Left colon (tissue), 2 donors: ENCODE results near the gene ABTB1. TPM values are rescaled to one million over a fixed set of nuclear protein-coding genes. Genes with fewer than 3 reads are reported as not detected.
"Not testable (repeated sequence)": the region's sequence is repeated elsewhere in the genome, so short reads cannot be mapped to it uniquely, and the experiment has no call there.

ENCODE experiments used
- ATAC-seq: fragments of 200-7000 bp; cut with Tn5 transposase; one replicate; pipeline ENCODE4 v1.9.1; 2020; ENCODE audit warnings: mild to moderate bottlenecking, moderate library complexity
- DNase-seq, 2 donors: peaks; one replicate each; pipeline ENCODE4 v3.0.0-alpha.2; 2020
- intact Hi-C, 2 donors: fragments of 100-400 bp; cut with DNase I in 1 of 2; cut with micrococcal nuclease in 1 of 2; formaldehyde crosslinking; loops; one replicate each; pipeline versions ENCODE4 v1.11.2 to v1.14.0; 2022; cut with DNase I, micrococcal nuclease
- total RNA-seq, 2 donors: library from RNA; stranded (reverse); fragmentation: NEBNext Ultra II Directional; extraction: Animal tissue kit (Norgen Biotek cat#: 25700); gene quantifications; one replicate each; pipeline ENCODE4 v1.2.1, GENCODE V29; 2021
- donor health status: DM: no; HTN: no; CAD: no.
- donor health status: DM: yes; HTN: yes; CAD: no.

The ABTB1 gene
- total RNA-seq, 2 donors from 2014 or later = 15.2 to 28.6 TPM

DNA sequence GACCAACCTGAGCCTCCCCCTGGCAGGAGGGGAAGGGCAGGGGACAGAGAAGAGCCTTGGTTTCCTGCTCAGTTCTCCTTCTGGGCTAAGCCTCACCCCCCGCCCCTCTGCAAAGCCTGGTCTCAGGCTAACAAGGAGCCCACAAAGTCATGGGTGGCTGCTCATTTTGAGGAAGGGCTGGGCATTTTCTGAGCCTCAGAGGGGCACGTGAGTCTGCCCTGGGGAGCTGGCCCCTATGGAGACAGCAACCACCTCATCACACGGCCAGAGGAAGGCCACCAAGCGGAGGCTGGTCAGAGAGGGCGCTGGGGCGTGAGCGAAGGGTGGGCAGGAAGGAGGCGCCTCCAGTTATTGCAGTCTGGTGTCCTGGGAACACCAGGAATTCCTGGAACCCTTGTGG lies 18.7 kb downstream of the ABTB1 start:
- DNase-seq (no peak), ATAC-seq (no peak)
- intact Hi-C loops = no loop called here

DNA sequence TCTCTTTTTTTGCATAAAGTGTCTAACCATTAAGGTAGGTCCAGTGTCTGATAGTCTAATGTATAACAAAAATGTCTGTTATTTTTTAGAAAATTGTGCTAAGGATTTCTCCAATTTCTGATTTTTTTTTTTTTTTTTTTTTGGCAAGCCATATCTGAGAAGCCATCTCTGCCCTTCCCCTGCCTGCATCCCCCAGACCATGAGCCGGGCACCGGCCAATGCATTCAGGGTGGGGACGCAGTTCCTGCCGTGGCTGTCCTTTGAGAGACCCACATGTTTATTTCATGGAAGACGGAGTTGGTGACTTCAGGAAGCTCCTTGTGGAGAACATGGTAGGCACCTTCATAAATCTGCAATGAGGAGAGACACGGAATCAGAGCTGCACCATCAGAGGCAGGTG lies 19.2 kb downstream of the ABTB1 start:
- no peak for DNase-seq
- intact Hi-C loops = no loop called here
- no peak for ATAC-seq

DNA sequence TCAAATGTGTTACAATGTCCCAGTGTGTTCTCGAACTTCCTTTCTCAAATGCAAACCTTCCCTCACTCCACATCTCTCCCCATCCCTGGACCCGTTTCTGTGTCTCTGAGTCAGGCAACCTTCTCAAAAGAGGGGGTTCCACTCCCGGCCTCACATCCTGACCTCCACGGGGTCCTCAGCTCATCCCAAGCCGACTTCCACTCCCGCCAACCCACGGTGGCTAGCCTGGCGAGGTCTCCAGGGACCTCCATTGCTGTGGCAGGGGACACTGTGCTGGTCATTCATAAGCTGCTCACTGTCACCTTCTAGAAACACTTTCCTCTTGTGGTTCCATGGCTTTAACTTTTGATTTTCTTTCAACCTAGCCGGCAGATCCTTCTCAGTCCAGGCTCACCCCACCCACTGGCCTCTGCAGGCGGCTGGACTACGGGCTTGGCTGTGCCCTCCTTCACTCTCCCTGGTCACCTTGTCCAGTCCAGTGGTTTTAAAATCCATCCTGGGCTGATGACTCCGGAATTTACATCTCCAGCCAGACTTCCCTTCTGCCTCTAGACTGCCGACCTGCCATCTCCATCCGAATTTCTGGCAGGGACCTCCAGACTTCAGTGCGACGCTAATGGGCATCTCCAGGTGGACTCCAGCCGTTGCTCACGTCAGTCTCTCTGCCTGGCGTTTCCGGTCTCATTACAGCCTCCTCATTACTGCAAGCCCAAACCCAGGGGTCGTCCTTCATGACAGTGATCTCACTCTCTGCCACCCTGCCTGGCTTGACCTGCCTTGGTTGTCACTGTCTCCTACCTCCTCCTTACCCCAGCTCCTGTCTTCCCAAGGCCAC lies 20.0 kb downstream of the ABTB1 start:
- intact Hi-C loops = no loop called here
- DNase-seq = no peak
- no peak for ATAC-seq

DNA sequence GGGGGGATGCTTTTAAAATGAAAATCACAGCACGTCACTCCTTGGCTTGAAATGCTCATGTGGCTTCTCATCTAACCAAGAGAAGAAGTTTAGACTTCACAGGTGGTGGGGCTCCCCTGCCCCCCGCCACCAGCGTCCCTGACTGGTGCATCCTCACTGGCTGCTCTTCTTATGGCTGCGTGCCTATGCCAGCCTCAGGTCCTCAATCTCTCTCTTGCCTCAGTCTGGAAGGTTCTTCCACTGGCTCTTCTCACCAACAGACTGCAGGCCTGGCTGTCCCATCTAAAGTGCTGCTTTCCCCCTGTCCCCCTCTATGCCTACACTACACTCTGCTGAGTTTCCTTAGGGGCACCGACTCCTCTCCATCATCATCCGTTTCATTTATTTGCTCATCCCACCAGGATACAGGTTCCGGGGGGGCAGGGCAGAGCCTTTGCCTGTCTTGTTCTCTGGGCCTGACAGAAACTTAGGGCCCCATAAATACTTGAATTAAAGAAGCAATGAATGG lies 20.6 kb downstream of the ABTB1 start:
- no peak for DNase-seq
- intact Hi-C loops = no loop called here
- no peak for ATAC-seq

DNA sequence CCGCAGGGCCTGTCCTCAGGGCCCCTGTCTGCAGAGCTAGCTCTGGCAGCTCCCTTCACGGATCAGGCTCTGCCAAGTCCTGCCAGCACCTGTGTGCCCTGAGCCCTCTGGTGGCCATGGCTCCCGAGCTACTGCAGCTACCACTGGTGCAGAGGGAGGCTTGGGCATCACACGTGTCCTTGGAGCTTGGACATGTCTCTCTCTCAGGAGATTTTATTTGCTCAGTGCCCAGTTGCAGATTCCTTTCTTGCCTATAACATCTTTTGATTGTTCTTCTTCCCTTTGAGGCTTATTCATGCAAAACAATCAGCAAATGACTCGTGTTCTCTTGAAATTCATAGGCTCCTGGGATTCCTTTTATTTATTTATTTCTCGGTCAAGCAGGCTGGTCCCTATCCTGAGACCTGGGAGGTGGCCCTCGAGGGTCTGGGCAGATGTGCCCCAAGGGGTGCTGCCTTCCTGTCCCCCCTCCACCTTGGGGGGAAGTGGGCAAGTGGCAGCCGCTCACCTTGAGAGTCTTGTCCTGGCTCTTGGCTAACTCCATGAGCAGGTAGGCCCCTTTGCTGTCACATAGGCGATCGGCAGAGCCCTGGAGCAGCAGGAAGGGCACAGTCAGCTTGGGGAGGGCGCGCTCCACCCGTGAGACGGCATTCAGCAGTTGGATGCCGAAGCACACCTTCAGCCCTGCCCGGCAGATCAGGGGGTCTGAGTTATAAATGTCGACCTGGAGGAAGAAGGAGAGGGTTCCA lies 21.9 kb downstream of the ABTB1 start:
- DNase-seq = peak in 1 of 2 donors; percentile 67
- intact Hi-C loops = no loop called here
- peak; percentile 49 for ATAC-seq

DNA sequence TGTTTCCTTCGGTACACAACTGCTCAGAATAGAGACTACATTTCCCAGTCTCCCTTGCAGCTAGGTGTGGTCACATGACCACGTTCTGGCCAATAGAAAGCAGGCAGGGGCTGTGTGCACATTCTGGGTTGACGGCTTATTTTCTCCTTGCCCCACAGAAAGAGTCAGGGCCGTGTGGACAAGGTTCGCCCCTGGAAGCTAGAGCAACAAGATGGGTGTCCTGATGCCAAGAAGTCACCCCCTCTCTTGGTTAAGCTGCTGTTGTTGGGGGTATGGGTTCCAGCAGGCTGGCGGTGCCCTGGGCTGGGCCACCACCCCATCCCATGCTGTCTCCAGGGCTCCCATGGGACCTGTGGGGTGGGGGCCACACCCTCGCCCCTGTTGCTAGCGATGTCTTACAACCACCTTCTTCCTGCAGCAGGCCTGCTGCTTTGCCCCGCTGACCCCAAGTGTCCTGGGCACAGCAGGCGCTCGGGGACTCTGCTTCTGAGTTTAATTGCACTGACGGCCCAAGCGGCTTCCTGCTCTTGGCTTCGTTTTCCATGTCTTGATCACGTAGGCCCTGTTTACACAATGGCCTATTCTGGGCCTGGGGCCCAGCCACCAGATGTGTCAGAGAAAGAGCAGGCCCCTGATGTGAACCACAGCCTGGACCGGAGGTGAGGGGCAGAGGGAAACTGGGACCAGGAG lies 24.9 kb downstream of the ABTB1 start:
- ATAC-seq (peak; percentile 61), DNase-seq (peak; percentile 52 to 78)
- intact Hi-C loops = no loop called here

DNA sequence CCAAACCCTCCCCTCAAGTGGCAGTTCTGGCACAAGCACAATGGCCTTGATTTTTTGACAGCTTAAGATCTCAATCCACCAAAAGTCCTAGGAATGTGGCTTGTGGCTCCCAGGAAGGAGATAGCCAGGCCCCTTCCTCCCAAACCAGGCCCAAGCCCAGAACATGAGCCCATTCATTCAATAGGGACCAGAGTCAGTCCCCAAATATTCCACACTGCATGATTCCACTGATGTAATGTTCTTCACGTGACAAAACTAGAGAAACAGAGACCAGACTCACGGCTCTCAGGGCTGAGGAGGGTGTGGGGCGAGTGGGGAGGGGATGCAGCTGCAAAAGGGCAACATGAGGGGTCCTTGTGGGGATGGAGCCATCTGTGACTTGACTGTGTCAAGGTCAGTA lies 25.5 kb downstream of the ABTB1 start:
- ATAC-seq (no peak), DNase-seq (no peak)
- intact Hi-C loops = no loop called here

DNA sequence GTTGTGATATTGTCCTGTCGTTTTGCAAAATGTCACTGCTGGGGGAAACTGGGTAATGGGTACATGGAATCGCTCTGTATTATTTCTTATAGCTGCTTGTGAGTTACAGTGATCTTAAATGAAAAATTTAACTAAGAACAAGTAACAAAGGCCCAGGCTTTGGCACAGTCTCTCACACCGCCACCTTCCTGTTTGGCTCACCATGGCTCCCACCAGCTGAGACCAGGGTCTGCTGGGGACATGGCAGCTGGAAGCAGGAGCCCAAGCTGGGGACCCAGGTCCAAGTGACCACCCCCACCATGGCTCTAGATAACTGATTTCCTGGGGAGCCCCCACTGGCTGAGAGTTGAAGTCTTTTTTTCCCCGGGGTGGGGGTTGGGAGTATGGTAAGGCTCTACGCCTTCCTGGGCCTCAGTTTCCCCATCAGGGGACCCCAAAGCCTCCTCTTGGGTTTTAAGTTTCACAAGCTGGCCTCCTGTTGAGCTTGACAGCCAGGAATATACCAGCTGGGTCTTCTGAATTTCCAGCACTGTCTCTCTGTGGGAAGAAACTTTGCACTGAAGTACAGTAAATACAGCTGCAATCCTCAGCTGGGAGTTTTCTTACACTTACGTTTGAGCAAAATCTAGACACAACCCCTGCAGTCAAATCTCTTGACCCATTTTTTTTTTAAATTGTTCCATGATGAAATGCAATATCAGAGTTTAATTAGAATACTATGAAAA lies 26.1 kb downstream of the ABTB1 start:
- no peak for DNase-seq
- no peak for ATAC-seq
- intact Hi-C loops = no loop called here

DNA sequence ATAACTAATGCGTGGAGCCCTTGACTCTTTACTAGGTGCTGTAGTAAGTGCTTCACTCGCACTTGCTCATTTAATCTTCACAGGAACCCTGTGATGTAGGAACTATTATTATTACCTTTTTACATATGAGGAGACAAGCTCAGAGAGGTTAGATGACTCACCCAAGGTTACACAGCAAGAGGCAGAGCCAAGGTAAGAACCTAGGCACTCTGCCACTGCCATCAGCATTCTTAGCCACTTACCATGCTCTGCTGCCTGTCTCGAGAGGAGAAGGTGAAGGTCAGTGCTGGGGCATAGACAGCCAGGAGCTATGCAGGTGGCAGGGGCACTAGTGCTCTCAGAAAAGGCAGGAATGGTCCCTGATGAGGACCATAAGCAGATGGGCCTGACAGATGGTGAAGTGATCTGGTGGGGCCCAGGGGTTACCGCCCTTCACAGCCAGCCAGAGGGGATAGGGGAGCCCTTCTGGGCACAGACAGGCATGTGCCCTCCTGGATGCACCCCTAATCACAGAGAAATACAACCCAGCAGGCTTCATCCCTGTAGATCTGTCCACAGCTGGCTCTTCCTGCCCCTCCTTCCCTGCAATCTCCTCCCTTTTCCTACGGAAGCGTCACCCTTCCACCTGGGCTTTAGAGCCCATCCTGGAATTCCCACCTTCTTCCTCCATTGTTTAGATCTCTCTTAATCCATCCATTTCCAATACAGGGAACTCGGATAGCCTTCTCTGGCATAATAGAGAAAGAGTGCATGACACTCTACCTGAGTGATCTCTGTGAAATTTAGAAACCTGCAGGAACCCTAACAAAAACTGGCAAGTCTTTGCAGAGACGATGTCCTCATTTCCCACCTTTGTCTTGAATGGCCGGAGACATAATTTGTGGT lies 26.9 kb downstream of the ABTB1 start:
- DNase-seq (no peak), ATAC-seq (no peak)
- intact Hi-C loops = no loop called here

DNA sequence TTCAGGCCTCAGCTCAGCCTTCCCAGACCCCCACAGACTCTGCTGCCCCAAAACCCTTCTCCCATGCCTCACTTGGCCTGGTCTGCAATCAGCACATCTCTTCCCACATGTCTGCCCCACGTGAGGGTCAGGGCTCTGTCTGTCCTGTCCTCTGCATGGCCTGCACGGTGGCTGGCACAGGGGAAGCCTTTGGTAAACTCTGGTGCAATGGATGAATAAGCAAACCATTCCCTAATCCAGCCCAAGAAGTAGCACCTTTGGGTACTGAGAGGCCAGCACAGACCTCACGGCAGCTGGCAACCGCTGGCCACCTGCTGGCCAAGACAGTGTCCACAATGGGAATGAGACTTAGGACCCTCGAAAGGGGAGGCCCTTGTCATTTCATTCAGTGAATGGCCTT lies 27.7 kb downstream of the ABTB1 start:
- intact Hi-C loops = no loop called here
- ATAC-seq (no peak), DNase-seq (no peak)

DNA sequence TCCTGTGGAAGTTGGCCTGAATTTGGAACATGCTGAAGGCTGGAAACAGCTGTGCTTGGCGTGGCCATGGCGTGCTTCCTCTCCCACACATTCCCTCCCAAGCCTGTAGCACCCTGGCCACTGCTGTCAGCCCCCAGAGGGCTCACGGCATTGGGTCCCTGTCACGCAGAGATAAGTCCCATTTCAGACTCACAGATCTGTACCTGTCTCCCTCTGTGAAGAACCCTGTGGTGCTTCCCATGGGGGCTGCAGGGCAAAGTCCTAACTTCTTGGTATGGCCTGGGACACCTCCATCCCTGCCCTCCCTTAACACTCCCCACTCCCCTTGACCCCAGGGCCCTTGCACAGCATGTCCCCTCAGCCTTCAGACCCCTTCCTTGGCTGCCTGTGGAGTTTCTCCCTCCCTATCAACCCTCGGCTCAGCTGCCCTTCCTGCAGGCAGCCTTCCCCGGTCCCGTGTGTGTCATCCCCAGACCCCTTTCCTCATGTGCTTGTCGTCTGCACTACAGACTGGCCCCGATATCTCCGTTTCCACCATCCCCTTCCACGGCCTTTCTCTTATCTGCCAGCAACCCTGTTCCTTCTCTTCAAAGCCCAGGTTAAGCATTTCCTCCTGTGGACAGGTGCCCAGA lies 28.6 kb downstream of the ABTB1 start:
- intact Hi-C loops = no loop called here
- no peak for DNase-seq
- ATAC-seq = no peak

DNA sequence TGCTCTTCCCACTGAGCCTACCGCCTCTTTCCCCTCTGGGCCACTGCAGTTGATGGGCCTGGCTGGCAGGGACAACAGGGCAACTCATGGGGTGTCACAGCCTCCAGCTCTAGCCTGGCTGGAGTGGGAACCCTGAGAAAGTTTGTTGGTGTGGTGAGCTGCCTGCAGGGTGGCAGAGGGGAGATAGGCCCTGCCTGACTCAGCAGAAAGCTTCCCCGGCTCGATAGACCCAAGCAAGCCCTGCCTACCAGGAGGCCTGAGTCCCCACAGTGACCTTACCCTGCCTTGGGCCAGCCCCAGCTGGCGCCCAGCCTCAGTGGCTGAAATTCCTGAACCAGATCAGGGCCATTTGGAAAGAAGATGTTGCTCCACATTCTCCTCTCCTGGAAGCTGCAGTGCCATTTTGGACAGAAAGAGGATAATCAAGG lies 29.4 kb downstream of the ABTB1 start:
- DNase-seq (peak in 1 of 2 donors; percentile 4), ATAC-seq (no peak)
- intact Hi-C loops = no loop called here

DNA sequence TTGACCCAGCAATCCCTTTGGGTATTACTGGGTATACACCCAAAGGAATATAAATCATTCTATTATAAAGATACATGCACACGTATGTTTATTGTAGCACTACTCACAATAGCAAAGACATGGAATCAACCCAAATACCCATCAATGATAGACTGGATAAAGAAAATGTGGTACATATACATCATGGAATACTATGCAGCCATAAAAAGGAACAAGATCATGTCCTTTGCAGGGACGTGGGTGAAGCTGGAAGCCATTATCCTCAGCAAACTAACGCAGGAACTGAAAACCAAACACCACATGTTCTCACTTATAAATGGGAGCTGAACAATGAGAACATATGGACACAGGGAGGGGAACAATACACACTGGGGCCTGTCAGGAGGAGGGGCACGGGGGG lies 32.1 kb downstream of the ABTB1 start:
- DNase-seq, intact Hi-C loops, ATAC-seq: not testable (repeated sequence)

DNA sequence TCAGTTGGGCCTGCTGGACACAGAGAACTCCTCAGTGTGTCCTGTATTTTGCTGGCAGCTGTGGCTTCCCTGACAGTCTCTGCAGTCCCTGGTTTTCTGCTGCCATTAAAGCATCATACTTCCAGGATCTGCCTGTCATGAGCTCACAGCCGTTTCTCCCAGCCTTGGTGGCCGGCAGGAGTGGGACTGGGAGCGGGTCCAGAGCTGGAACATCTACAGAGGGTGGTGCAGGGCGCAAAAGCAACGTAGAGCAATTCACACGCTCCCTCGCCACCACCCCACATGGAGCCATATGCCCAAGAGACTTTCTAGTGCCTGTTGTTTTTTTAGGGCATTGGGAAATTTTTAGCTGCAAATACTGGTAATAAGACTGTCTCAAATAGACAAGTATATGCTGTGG lies 33.6 kb downstream of the ABTB1 start:
- ATAC-seq (no peak), DNase-seq (peak; percentile 2 to 23)
- intact Hi-C loops = no loop called here

DNA sequence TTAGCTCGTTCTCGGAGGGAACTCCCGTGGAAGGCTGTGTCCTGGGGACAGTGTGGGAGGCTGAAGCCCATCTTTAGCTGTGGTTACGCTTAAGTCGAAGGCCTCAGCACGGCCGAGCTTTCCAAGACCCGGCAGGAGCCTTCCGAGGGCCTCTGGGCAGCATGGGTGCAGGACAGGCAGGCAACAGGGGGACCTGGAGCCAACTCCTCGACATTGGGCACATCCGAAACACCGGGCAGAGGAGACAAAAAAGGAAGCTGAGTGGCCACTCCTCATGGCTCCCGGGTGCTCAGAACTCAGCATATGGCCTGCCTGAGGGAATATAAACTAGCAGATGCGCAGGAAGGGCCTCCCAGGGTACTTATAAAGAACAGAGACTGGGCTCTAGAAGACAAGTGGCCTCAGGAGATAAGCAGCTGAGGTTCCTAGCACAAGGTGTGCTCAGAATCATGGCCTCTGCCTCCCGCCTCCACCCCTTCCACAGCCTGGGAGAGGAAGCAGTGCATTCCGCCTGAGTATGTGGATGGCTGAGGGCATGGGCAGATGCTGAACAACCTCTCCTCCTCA lies 34.1 kb downstream of the ABTB1 start:
- intact Hi-C loops = no loop called here
- ATAC-seq = no peak
- peak; percentile 1 to 19 for DNase-seq

DNA sequence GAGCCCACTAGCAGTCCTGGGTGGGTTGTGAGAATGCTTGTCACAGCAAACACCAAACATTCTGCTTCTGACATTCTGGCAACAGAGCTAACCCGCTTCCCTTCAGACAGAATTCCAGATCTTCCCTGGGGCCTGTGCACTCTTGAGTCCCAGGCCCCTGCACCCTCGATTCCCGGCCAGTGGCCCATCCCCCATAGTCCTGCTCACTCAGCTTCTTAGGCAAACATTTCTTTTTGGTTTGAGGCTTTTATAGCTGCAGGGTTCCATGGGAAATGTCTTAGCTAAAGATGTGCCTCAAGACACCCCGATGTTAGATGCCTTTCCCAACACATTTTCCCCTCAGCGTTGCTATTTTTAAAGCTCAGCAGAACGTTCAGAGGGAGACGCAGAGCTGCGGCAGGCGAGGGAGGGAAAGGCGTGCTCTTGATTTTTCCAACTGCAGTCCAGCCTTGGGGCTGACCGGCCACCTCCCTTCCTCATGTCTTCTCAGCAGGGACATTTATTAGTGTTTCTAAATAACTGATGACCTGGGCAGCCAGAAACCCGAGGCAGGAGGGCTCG lies 35.2 kb downstream of the ABTB1 start:
- peak; percentile 3 to 28 for DNase-seq

DNA sequence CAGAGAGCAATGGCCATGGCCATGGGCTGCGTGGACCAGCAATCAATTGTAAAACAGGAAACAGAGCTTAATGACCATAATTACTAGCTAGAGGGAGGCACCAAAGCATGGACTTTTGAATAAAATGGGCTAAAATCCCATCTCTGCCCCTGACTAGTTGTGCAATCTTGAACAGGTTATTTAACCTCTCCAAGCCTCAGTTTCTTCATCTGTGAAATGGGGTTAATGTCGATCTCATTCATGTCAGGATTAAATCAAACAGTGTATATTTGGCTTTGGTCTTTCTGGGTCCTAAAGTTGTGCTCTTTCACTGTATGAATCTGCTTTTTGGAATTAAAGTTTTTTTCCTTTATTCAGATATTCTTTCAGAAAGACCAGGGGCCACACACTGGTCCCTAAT lies 36.1 kb downstream of the ABTB1 start:
- DNase-seq (no peak), ATAC-seq (no peak)
- intact Hi-C loops = no loop called here

More for the DNA sequence above, 35.2 kb downstream of the ABTB1 start:
- no peak for ATAC-seq
- intact Hi-C loops = no loop called here
